GM18511 (cell line): ENCODE measurements around the gene ARHGEF25.

Experiments
- ATAC-seq: cut with Tn5 transposase; IDR thresholded peaks from one replicate; pipeline ENCODE4 v1.9.1; 2021; ENCODE audit warnings: mild to moderate bottlenecking, moderate library complexity; ENCODE audit not compliant: unreplicated experiment

The ARHGEF25 gene

GRCh38 chr12:57620936-57621496 is 9.8 kb downstream of the ARHGEF25 start:
- no peak for ATAC-seq

GRCh38 chr12:57621497-57622292 is 10.5 kb downstream of the ARHGEF25 start:
- no peak for ATAC-seq

- no peak for ATAC-seq
These were observed 11.3 kb downstream of the ARHGEF25 start for GRCh38 chr12:57622293-57623245.

GRCh38 chr12:57623385-57623784 is 12.2 kb downstream of the ARHGEF25 start:
- ATAC-seq: no peak

GRCh38 chr12:57623811-57624390 is 12.7 kb downstream of the ARHGEF25 start:
- ATAC-seq: no peak

GRCh38 chr12:57624441-57625220 is 13.4 kb downstream of the ARHGEF25 start:
- no peak for ATAC-seq

GRCh38 chr12:57625261-57626032 is 14.2 kb downstream of the ARHGEF25 start:
- ATAC-seq: no peak

GRCh38 chr12:57626111-57626920 is 15.1 kb downstream of the ARHGEF25 start:
- no peak for ATAC-seq

- ATAC-seq: no peak
These were observed 15.7 kb downstream of the ARHGEF25 start for GRCh38 chr12:57626921-57627445.

- ATAC-seq: no peak
These were observed 16.5 kb downstream of the ARHGEF25 start for GRCh38 chr12:57627501-57628279.

- ATAC-seq: no peak
These were observed 17.3 kb downstream of the ARHGEF25 start for GRCh38 chr12:57628280-57629191.

- no peak for ATAC-seq
These were observed 18.7 kb downstream of the ARHGEF25 start for GRCh38 chr12:57629897-57630471.

GRCh38 chr12:57630891-57631433 is 19.7 kb downstream of the ARHGEF25 start:
- ATAC-seq: no peak

GRCh38 chr12:57631566-57632072 is 20.4 kb downstream of the ARHGEF25 start:
- ATAC-seq: no peak

GRCh38 chr12:57632073-57632957 is 21.1 kb downstream of the ARHGEF25 start:
- ATAC-seq: peak; percentile 24
